ENCODE data around the gene CRYAA.
"Not testable (repeated sequence)": the region's sequence is repeated elsewhere in the genome, so short reads cannot be mapped to it uniquely, and the experiment has no call there.

DNA sequence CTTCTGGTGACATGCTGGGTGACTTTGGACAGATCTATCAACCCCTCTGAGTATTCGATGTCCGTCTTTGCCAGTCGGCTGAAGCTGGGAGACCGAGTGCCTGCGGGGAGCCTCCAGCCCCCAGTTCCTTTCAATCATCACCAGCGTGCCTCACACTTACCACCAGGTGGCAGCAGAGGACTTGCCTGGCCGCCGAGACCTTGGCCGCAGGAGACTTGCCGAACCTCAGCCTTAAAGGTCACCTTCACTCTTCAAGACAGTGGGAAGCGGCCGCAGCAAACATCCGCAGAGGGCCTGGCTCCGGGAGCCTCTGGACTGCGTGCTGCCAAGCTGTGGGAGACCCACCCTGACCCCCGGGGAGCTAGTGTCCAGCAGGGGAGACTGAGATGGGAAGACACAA is 7.8 kb downstream of the CRYAA start:
- not testable (repeated sequence) for TF ChIP-seq NFRKB (IDR thresholded peaks at IDR 0.05); SP1 (IDR thresholded peaks at IDR 0.05); CTBP1 (IDR thresholded peaks at IDR 0.05; ENCODE audit: borderline replicate concordance); ELF4 (IDR thresholded peaks at IDR 0.05); SUZ12 (IDR thresholded peaks at IDR 0.05); ZNF384 (IDR thresholded peaks at IDR 0.05); FOXM1 (IDR thresholded peaks at IDR 0.05; ENCODE audit: borderline replicate concordance); HDGF (IDR thresholded peaks at IDR 0.05; ENCODE audit: borderline replicate concordance); FOXK2 (IDR thresholded peaks at IDR 0.05)
- TF ChIP-seq, protein P1, sequence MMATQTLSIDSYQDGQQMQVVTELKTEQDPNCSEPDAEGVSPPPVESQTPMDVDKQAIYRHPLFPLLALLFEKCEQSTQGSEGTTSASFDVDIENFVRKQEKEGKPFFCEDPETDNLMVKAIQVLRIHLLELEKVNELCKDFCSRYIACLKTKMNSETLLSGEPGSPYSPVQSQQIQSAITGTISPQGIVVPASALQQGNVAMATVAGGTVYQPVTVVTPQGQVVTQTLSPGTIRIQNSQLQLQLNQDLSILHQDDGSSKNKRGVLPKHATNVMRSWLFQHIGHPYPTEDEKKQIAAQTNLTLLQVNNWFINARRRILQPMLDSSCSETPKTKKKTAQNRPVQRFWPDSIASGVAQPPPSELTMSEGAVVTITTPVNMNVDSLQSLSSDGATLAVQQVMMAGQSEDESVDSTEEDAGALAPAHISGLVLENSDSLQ (IDR thresholded peaks at IDR 0.05), result not testable (repeated sequence)

All from HEK293T (cell line).